GM12875 (cell line): ENCODE results near the gene AGAP1.

Experiments
- H3K4me3 ChIP-seq: one replicate; pipeline ENCODE4 v1.5.1; 2011; ENCODE audit warnings: low read depth, low read length, control low read depth
- TF ChIP-seq, protein P1 (sequence below): IDR thresholded peaks from 2 replicates; pipeline ENCODE4 v1.5.1; 2011; ENCODE audit warnings: low read depth, mild to moderate bottlenecking, control low read depth, inconsistent platforms, low read length, moderate library complexity, borderline replicate concordance; ENCODE audit not compliant: insufficient read depth

The AGAP1 gene

GRCh38 chr2:236081171-236081570, 587.3 kb downstream of the AGAP1 start:
- H3K4me3 ChIP-seq = no peak overlapping the region
- TF ChIP-seq, protein P1, sequence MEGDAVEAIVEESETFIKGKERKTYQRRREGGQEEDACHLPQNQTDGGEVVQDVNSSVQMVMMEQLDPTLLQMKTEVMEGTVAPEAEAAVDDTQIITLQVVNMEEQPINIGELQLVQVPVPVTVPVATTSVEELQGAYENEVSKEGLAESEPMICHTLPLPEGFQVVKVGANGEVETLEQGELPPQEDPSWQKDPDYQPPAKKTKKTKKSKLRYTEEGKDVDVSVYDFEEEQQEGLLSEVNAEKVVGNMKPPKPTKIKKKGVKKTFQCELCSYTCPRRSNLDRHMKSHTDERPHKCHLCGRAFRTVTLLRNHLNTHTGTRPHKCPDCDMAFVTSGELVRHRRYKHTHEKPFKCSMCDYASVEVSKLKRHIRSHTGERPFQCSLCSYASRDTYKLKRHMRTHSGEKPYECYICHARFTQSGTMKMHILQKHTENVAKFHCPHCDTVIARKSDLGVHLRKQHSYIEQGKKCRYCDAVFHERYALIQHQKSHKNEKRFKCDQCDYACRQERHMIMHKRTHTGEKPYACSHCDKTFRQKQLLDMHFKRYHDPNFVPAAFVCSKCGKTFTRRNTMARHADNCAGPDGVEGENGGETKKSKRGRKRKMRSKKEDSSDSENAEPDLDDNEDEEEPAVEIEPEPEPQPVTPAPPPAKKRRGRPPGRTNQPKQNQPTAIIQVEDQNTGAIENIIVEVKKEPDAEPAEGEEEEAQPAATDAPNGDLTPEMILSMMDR = no peak

DNA sequence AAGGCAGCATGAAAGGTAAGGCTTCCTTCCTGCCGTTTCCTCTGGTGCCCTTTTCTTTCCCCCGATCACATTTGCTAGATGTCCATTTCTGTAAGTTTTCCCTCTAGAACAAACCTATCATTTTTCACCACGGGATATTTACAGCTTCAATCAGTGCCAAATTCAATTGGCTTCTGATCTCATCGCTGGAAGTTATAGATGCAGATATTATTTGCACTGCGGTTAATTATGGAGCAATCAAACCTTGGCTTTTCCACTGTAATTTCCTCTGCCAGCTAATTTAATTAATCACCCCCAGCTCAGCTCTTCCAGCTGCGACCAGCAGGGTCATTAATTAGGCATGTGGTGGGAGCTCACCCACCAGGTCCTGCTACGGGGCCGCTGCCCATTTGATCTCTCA, 588.2 kb downstream of the AGAP1 start:
- TF ChIP-seq, protein P1 = no peak
- H3K4me3 ChIP-seq = no peak overlapping the region

GRCh38 chr2:236083934-236084333, 590.1 kb downstream of the AGAP1 start:
- no peak overlapping the region for H3K4me3 ChIP-seq

GRCh38 chr2:236085211-236085610, 591.4 kb downstream of the AGAP1 start:
- TF ChIP-seq, protein P1 = no peak
- no peak overlapping the region for H3K4me3 ChIP-seq

More at GRCh38 chr2:236083934-236084333, 590.1 kb downstream of the AGAP1 start:
- TF ChIP-seq, protein P1 = no peak

DNA sequence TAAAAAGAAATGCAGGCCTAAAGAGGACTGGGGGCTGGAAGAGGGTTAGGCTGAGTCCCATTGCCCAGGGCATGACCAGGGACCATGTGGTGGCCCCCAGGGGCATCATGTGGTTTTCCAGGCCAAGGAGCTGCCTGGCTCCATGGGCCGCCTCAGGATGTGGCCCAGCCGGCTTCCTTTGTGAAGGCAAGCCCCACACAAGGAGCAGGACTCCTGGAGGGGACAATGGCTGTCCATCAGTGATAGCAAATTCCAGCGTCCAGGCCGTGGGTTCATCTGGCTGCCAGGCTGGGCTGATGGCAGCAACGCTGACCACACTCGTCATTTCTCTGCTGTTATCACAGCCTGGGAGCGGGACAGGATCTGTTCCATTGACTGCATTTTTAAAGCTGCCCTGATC, 591.8 kb downstream of the AGAP1 start:
- TF ChIP-seq, protein P1 = no peak
- no peak overlapping the region for H3K4me3 ChIP-seq

DNA sequence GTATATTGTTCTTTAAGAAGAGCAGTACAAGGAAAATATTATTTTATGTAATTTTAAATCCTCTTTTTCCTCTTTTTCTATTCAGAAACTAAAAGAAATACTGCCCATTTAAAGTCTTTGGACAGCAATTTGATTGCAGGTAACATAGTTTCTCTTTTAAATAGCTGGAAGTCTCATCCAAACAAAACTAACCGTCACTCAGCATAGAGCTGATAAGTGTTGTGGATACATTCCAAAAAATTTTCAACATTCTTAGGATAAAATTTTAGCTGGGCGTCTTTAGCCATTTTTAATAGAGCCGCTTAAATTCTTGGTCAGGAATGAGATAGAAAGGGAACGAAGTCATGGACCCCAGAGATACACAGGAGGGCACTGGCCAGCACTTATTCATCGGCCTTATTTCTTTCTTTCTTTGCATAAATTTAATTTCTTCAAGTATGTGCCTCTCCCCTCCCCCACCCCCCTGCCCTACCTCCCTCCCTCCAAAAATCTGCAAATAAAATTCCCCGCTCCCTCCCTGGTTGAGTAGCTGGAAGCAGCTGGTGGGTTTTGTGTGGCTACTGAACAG, 592.6 kb downstream of the AGAP1 start:
- TF ChIP-seq, protein P1 = no peak
- H3K4me3 ChIP-seq = no peak overlapping the region

DNA sequence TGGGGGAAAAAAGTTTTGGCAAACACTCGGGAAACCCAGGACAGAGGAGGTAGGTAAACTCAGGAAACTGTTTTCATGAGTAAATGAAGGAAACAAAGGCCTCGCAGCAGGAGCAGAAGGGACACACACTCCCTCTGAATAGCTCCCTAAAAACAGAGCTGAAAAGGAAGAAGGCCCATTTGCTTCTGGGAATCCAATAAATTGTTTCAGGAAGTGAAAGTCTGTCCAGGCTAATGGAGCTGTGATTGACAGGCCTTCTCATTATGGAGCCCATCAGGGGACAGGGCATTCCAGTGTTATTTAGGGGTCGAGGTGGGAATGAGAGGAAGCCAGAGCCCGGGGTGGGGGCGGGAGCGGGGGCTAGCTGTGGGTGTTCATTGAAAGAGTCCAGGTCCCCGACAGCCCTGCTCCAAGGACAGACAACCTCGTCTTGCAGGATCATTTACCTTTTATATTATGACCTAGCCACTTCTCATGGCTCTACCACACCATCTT, 593.2 kb downstream of the AGAP1 start:
- TF ChIP-seq, protein P1 = no peak

More for the DNA sequence above, 593.2 kb downstream of the AGAP1 start:
- H3K4me3 ChIP-seq = no peak overlapping the region
